ENCODE results near the gene ZDHHC1.

The ZDHHC1 gene

GRCh38 chr16:67390816-67391423 lies 25.4 kb downstream of the ZDHHC1 start:
- H3K4me3 ChIP-seq: no peak overlapping the region
- no peak for TF ChIP-seq CTCF (IDR thresholded peaks at IDR 0.05)
- no peak overlapping the region for H3K27ac ChIP-seq
- DNase-seq (ENCODE audit: low spot score): no peak

GRCh38 chr16:67389911-67390815 lies 26.1 kb downstream of the ZDHHC1 start:
- peak; percentile 62 for DNase-seq (ENCODE audit: low spot score)
- no peak for TF ChIP-seq CTCF (IDR thresholded peaks at IDR 0.05)
- Histone ChIP-seq H3K4me3 (no peak overlapping the region), H3K27ac (no peak overlapping the region)

GRCh38 chr16:67388591-67388990 lies 27.7 kb downstream of the ZDHHC1 start:
- Histone ChIP-seq H3K4me3 (no peak overlapping the region), H3K27ac (no peak overlapping the region)
- TF ChIP-seq CTCF (IDR thresholded peaks at IDR 0.05): no peak
- DNase-seq (ENCODE audit: low spot score): no peak

- no peak overlapping the region for H3K27ac ChIP-seq
- no peak overlapping the region for H3K4me3 ChIP-seq
- TF ChIP-seq CTCF (IDR thresholded peaks at IDR 0.05): no peak
- DNase-seq (ENCODE audit: low spot score): no peak
These were observed 28.1 kb downstream of the ZDHHC1 start for GRCh38 chr16:67388191-67388590.

GRCh38 chr16:67387479-67388079 lies 28.7 kb downstream of the ZDHHC1 start:
- Histone ChIP-seq H3K27ac (no peak overlapping the region), H3K4me3 (no peak overlapping the region)
- TF ChIP-seq CTCF (IDR thresholded peaks at IDR 0.05): no peak
- DNase-seq (ENCODE audit: low spot score): no peak

GRCh38 chr16:67386861-67387455 lies 29.3 kb downstream of the ZDHHC1 start:
- TF ChIP-seq CTCF (IDR thresholded peaks at IDR 0.05): no peak
- DNase-seq (ENCODE audit: low spot score): no peak
- Histone ChIP-seq H3K4me3 (no peak overlapping the region), H3K27ac (no peak overlapping the region)
